KOPT-K1 (cell line): ENCODE results near the gene RAP1A.
"Not testable (repeated sequence)": the region's sequence is repeated elsewhere in the genome, so short reads cannot be mapped to it uniquely, and the experiment has no call there.

Experiments used
- H3K27ac ChIP-seq: fragments of 200-600 bp; sonication (generic); 2 replicates; pipeline ENCODE4 v1.5.1; 2016; ENCODE audit warnings: antibody characterized with exemption, mild to moderate bottlenecking, low read depth, low read length; ENCODE audit not compliant: poor library complexity, severe bottlenecking
- H3K36me3 ChIP-seq: fragments of 200-600 bp; sonication (generic); 2 replicates; pipeline ENCODE4 v1.5.1; 2017; ENCODE audit warnings: antibody characterized with exemption, mild to moderate bottlenecking, low read length, moderate library complexity; ENCODE audit not compliant: insufficient read depth
- H3K9me3 ChIP-seq: fragments of 200-600 bp; sonication (generic); 2 replicates; pipeline ENCODE4 v1.5.1; 2017; ENCODE audit warnings: antibody characterized with exemption, low read length, mild to moderate bottlenecking; ENCODE audit not compliant: insufficient read depth, poor library complexity, severe bottlenecking

Gene RAP1A

GRCh38 chr1:111656086-111657017, 36.8 kb downstream of the RAP1A start:
- H3K36me3 ChIP-seq, result no peaks in the 10 kb centered on the region
- no peak overlapping the region for H3K27ac ChIP-seq
- no peaks in the 10 kb centered on the region for H3K9me3 ChIP-seq

- Histone ChIP-seq H3K36me3 (no peaks in the 10 kb centered on the region), H3K27ac (no peak overlapping the region), H3K9me3 (no peaks in the 10 kb centered on the region)
Observed at GRCh38 chr1:111658622-111659021, 39.0 kb downstream of the RAP1A start.

GRCh38 chr1:111660204-111661150, 40.9 kb downstream of the RAP1A start:
- no peaks in the 10 kb centered on the region for H3K36me3 ChIP-seq
- no peaks in the 10 kb centered on the region for H3K9me3 ChIP-seq
- peak overlapping the region; percentile 17 for H3K27ac ChIP-seq

- Histone ChIP-seq H3K27ac (no peak overlapping the region), H3K9me3 (no peaks in the 10 kb centered on the region), H3K36me3 (peaks cover 8% of the 10 kb centered on the region; the same call in 1 of the 2 replicates)
Observed at GRCh38 chr1:111664652-111665051, 45.1 kb downstream of the RAP1A start.

GRCh38 chr1:111665497-111665896, 45.9 kb downstream of the RAP1A start:
- peaks cover 8% of the 10 kb centered on the region; the same call in 1 of the 2 replicates for H3K36me3 ChIP-seq
- H3K27ac ChIP-seq, result no peak overlapping the region
- H3K9me3 ChIP-seq, result no peaks in the 10 kb centered on the region

GRCh38 chr1:111666828-111667227, 47.2 kb downstream of the RAP1A start:
- H3K9me3 ChIP-seq, result no peaks in the 10 kb centered on the region
- peaks cover 8% of the 10 kb centered on the region; the same call in 1 of the 2 replicates for H3K36me3 ChIP-seq
- H3K27ac ChIP-seq, result no peak overlapping the region

- H3K27ac ChIP-seq, result no peak overlapping the region
- peaks cover 5% of the 10 kb centered on the region for H3K9me3 ChIP-seq
- H3K36me3 ChIP-seq, result peaks cover 8% of the 10 kb centered on the region; the same call in 1 of the 2 replicates
Observed at GRCh38 chr1:111669268-111669667, 49.7 kb downstream of the RAP1A start.

- H3K36me3 ChIP-seq, result peaks cover 21% of the 10 kb centered on the region
- H3K9me3 ChIP-seq, result peaks cover 24% of the 10 kb centered on the region
- no peak overlapping the region for H3K27ac ChIP-seq
Observed at GRCh38 chr1:111671852-111672251, 52.3 kb downstream of the RAP1A start.

- H3K36me3 ChIP-seq, result peaks cover 26% of the 10 kb centered on the region
- no peak overlapping the region for H3K27ac ChIP-seq
- peaks cover 29% of the 10 kb centered on the region for H3K9me3 ChIP-seq
Observed at GRCh38 chr1:111672331-111672730, 52.7 kb downstream of the RAP1A start.

GRCh38 chr1:111677604-111678003, 58.0 kb downstream of the RAP1A start:
- H3K27ac ChIP-seq, result no peak overlapping the region
- peaks cover 81% of the 10 kb centered on the region for H3K9me3 ChIP-seq
- H3K36me3 ChIP-seq, result peaks cover 51% of the 10 kb centered on the region

- Histone ChIP-seq H3K36me3 (peaks cover 47% of the 10 kb centered on the region), H3K9me3 (peaks cover 90% of the 10 kb centered on the region), H3K27ac (no peak overlapping the region)
Observed at GRCh38 chr1:111679541-111679940, 60.0 kb downstream of the RAP1A start.

- H3K9me3 ChIP-seq, result peaks cover 94% of the 10 kb centered on the region
- peaks cover 45% of the 10 kb centered on the region for H3K36me3 ChIP-seq
- not testable (repeated sequence) for H3K27ac ChIP-seq
Observed at GRCh38 chr1:111680212-111680800, 60.7 kb downstream of the RAP1A start.

- not testable (repeated sequence) for H3K36me3 ChIP-seq, H3K27ac ChIP-seq
- peaks cover 44% of the 10 kb centered on the region for H3K9me3 ChIP-seq
Observed at GRCh38 chr1:111685293-111686153, 65.9 kb downstream of the RAP1A start.

- Histone ChIP-seq H3K9me3 (peaks cover under 1% of the 10 kb centered on the region), H3K36me3 (peaks cover 41% of the 10 kb centered on the region), H3K27ac (no peak overlapping the region)
Observed at GRCh38 chr1:111690306-111690617, 70.7 kb downstream of the RAP1A start.
